Upper lobe of left lung (tissue), 6 donors: ENCODE measurements around the gene CAMK2B. TPM values are rescaled to one million over a fixed set of nuclear protein-coding genes. Genes with fewer than 3 reads are reported as not detected.

Experiments
- ATAC-seq, 2 donors: fragments of 200-7000 bp; cut with Tn5 transposase; one replicate each; pipeline ENCODE4 v1.9.1; 2022; ENCODE audit warnings: mild to moderate bottlenecking in 2 of 2, moderate library complexity in 2 of 2; ENCODE audit not compliant: low FRiP score in 2 of 2
- DNase-seq, 2 donors: peaks; one replicate each; pipeline ENCODE4 v3.0.0-alpha.2; 2019 to 2020
- H3K27ac ChIP-seq, 4 donors: fragments of 200-600 bp; sonication (generic); one replicate each; pipeline ENCODE4 v1.5.1; 2016 to 2019
- H3K27me3 ChIP-seq, 4 donors: fragments of 200-600 bp; sonication (generic); one replicate each; pipeline ENCODE4 v1.5.1; 2017 to 2019
- H3K36me3 ChIP-seq, 4 donors: fragments of 200-600 bp; sonication (generic); one replicate each; pipeline ENCODE4 v1.5.1; 2016 to 2019
- H3K4me1 ChIP-seq, 4 donors: fragments of 200-600 bp; sonication (generic); one replicate each; pipeline ENCODE4 v1.5.1; 2018 to 2019
- H3K4me3 ChIP-seq, 4 donors: fragments of 200-600 bp; sonication (generic); one replicate each; pipeline ENCODE4 v1.5.1; 2017 to 2019; ENCODE audit warnings: mild to moderate bottlenecking in 2 of 4, moderate library complexity in 1 of 4
- H3K9me3 ChIP-seq, 4 donors: fragments of 200-600 bp; sonication (generic); one replicate each; pipeline ENCODE4 v1.5.1; 2018 to 2019
- EP300 ChIP-seq, 4 donors: sonication (generic); formaldehyde crosslinking; IDR thresholded peaks; one replicate each; pipeline ENCODE4 v1.5.1; 2017; ENCODE audit warnings: antibody characterized with exemption in 4 of 4, control low read depth in 2 of 4
- POLR2A ChIP-seq, 4 donors: fragments of 450-650 bp; IDR thresholded peaks; one replicate each; pipeline ENCODE4 v1.5.1; 2016 to 2017; ENCODE audit warnings: antibody characterized with exemption in 4 of 4, mild to moderate bottlenecking in 2 of 4
- POLR2AphosphoS5 ChIP-seq, 2 donors: sonication (generic); formaldehyde crosslinking; IDR thresholded peaks; one replicate each; pipeline ENCODE4 v1.5.1; 2017; ENCODE audit warnings: antibody characterized with exemption in 2 of 2
- WGBS, 2 donors: methylation state at CpG; one replicate each; pipeline ENCODE4 v1.1.5; 2017 to 2018; 5-methylcytosine and 5-hydroxymethylcytosine counted together
- total RNA-seq, 6 donors: library from RNA; depleted of rRNA in 4 of 6; stranded (reverse); fragments of >200 nt in 4 of 6; gene quantifications; one replicate each; pipeline versions ENCODE4 v1.1.0 to v1.2.1, GENCODE V29; 2016 to 2021
- TF ChIP-seq, protein P1 (sequence below), 6 experiments: fragments of 450-650 bp in 4 of 6; fragments of 200-600 bp in 2 of 6; sonication (generic) in 2 of 6; IDR thresholded peaks; one replicate each; pipeline ENCODE4 v1.5.1; 2016 to 2019; ENCODE audit warnings: antibody characterized with exemption in 6 of 6
- donor health status: DM: no; HTN: no; CAD: no; lungs with moderate emphysema.
- donor health status: DM: no; HTN: yes; CAD: no; lungs with severe emphysema.

CAMK2B gene
- total RNA-seq, 6 donors from 2014 or later = 0.09 to 1.8 (median 0.27) TPM; not detected in 3

DNA sequence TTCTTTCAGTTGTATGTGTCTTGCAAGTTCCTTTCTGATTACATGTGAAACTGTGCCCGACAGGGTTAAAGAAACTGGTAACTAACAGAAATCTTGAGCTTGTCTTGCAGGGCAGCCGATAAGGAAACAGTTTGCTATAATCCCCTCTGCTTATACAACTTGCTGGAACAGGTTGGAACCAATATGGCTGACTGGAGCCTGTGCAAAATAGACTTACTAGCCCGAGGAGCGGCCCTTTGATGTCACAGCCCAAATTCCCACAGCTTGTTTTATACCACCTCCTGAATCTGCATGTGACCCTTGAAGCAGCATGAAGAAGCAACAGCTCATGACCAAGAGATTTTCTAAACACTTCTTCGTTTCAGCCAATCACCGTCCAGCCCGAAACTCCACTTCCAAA lies 127.9 kb downstream of the CAMK2B start:
- WGBS, 2 donors = 80 to 86% methylated on average over 7 of the region's 7 CpGs
- Histone ChIP-seq H3K4me1 (peaks cover 10 to 14% (median 11%) of the 10 kb centered on the region in 4 donors), H3K9me3 (no peaks in the 10 kb centered on the region), H3K36me3 (no peaks in the 10 kb centered on the region), H3K27me3 (no peaks in the 10 kb centered on the region), H3K27ac (no peak overlapping the region), H3K4me3 (no peak overlapping the region)
- ATAC-seq = no peak
- DNase-seq = no peak
- TF ChIP-seq EP300 (IDR thresholded peaks at IDR 0.05) (no peak), POLR2AphosphoS5 (IDR thresholded peaks at IDR 0.05) (no peak), POLR2A (IDR thresholded peaks at IDR 0.05) (no peak)
- TF ChIP-seq, protein P1, sequence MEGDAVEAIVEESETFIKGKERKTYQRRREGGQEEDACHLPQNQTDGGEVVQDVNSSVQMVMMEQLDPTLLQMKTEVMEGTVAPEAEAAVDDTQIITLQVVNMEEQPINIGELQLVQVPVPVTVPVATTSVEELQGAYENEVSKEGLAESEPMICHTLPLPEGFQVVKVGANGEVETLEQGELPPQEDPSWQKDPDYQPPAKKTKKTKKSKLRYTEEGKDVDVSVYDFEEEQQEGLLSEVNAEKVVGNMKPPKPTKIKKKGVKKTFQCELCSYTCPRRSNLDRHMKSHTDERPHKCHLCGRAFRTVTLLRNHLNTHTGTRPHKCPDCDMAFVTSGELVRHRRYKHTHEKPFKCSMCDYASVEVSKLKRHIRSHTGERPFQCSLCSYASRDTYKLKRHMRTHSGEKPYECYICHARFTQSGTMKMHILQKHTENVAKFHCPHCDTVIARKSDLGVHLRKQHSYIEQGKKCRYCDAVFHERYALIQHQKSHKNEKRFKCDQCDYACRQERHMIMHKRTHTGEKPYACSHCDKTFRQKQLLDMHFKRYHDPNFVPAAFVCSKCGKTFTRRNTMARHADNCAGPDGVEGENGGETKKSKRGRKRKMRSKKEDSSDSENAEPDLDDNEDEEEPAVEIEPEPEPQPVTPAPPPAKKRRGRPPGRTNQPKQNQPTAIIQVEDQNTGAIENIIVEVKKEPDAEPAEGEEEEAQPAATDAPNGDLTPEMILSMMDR (IDR thresholded peaks at IDR 0.05) = no peak

DNA sequence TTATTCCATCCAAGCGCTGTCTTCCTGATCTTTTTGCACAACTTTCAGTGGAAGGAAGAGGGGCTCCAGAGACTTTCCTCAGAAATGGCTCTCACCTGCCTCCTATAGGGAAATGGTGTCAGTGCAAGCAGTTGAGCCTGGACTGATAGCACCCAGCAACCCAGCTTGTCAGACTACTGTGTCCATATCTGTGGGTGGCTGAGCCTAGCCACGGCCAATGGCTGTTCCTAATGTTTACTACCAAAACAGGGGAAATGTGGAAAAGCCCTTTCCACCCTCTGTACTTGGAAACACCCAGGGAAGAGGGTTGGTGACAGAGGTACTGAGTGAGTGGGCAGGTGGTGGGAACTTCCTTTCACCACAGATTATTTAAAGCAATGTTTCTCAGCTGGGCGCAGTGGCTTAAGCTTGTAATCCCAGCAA lies 128.9 kb downstream of the CAMK2B start:
- Histone ChIP-seq H3K27ac (no peak overlapping the region), H3K4me3 (no peak overlapping the region), H3K36me3 (no peaks in the 10 kb centered on the region), H3K27me3 (no peaks in the 10 kb centered on the region), H3K9me3 (no peaks in the 10 kb centered on the region), H3K4me1 (peaks cover 0 to 4% (median under 1%) of the 10 kb centered on the region in 4 donors)
- ATAC-seq (peak in 1 of 2 donors; percentile 47), DNase-seq (no peak)
- WGBS, 2 donors = 46 to 48% methylated on average over 3 of the region's 3 CpGs
- TF ChIP-seq, protein P1 (IDR thresholded peaks at IDR 0.05) = peak; percentile 30 to 58 (median 55)
- no peak for TF ChIP-seq EP300 (IDR thresholded peaks at IDR 0.05)
- no peak for TF ChIP-seq POLR2A (IDR thresholded peaks at IDR 0.05)

DNA sequence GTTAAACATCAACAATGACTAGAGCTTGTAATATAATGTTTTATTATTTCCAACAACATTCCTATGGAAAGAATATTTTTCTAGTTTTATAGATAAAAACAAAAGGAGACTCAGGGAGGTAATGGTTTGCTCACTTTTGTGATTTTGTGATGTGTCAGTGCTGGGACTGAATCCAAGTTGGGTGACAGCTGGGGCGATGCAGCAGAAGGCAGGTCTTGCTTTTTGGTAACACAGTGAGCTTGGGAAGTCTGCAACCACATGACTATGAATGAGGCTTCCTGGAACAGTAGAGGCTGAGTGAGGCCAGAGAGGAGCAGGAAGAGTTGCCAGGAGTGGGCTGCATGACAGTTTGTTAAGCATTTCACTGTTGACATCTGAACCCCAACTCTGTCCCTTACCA lies 129.5 kb downstream of the CAMK2B start:
- H3K4me1 ChIP-seq = no peaks in the 10 kb centered on the region
- 32 to 50% methylated on average over 1 of the region's 1 CpG for WGBS, 2 donors
- ATAC-seq = no peak
- no peak for TF ChIP-seq EP300 (IDR thresholded peaks at IDR 0.05)
- TF ChIP-seq POLR2AphosphoS5 (IDR thresholded peaks at IDR 0.05) = no peak
- TF ChIP-seq POLR2A (IDR thresholded peaks at IDR 0.05) = no peak
- TF ChIP-seq, protein P1 (IDR thresholded peaks at IDR 0.05) = no peak
- DNase-seq = no peak
- no peak overlapping the region for H3K4me3 ChIP-seq
- no peaks in the 10 kb centered on the region for H3K36me3 ChIP-seq
- H3K9me3 ChIP-seq = no peaks in the 10 kb centered on the region
- H3K27me3 ChIP-seq = no peaks in the 10 kb centered on the region
- no peak overlapping the region for H3K27ac ChIP-seq

DNA sequence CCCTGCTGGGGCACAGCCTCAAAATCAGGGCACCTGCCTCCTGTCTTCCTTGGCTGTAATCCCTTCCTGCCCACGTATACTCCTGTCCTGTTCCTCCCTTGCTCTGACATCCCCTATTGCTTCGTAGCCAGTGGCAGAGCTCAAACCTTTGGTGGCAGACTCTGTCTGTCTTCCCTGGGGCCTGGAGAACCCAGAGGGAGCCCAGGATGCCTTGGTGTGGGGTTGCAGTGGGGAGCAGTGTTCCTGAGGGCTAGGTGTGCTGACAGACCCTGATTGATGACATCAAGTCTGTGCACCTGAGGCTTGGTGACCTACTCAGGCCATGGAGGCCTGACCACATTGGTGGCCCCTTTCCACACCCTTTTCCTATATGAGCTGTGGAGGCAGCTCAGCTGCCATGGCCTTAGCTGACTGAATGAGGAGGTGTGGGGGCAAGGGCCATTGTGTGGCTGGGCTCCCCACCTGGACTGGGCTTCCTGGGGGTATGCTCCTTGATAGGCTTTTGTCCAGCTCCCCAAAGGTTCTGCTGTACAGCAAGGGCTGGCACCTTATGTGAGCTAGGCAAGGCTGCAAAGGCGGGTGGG lies 130.7 kb downstream of the CAMK2B start:
- H3K27ac ChIP-seq = no peak overlapping the region
- no peaks in the 10 kb centered on the region for H3K27me3 ChIP-seq
- no peaks in the 10 kb centered on the region for H3K9me3 ChIP-seq
- ATAC-seq (no peak), DNase-seq (no peak)
- WGBS, 2 donors = 90 to 92% methylated on average over 3 of the region's 3 CpGs
- no peak overlapping the region for H3K4me3 ChIP-seq
- no peak for TF ChIP-seq POLR2A (IDR thresholded peaks at IDR 0.05)
- TF ChIP-seq, protein P1 (IDR thresholded peaks at IDR 0.05) = no peak
- no peak for TF ChIP-seq EP300 (IDR thresholded peaks at IDR 0.05)
- TF ChIP-seq POLR2AphosphoS5 (IDR thresholded peaks at IDR 0.05) = no peak
- H3K4me1 ChIP-seq = no peaks in the 10 kb centered on the region
- no peaks in the 10 kb centered on the region for H3K36me3 ChIP-seq

DNA sequence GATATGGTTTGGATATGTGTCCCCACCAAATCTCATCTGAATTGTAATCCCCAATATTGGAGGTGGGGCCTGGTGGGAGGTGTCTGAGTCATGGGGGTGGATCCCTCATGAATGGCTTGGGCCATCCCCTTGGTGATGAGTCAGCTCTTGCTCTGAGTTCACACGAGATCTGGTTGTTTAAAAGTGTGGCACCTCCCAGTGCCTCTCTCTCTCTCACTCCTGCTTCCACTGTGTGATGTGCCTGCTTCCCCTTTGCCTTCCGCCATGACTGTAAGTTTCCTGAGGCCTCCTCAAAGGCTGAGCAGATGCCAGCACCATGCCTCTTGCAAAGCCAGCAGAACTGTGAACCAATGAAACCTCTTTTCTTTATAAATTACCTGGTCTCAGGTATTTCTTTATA lies 131.3 kb downstream of the CAMK2B start:
- H3K27me3 ChIP-seq = no peaks in the 10 kb centered on the region
- no peak for TF ChIP-seq EP300 (IDR thresholded peaks at IDR 0.05)
- no peak for TF ChIP-seq POLR2AphosphoS5 (IDR thresholded peaks at IDR 0.05)
- TF ChIP-seq, protein P1 (IDR thresholded peaks at IDR 0.05) = no peak
- no peak for TF ChIP-seq POLR2A (IDR thresholded peaks at IDR 0.05)
- no peak for ATAC-seq
- no peaks in the 10 kb centered on the region for H3K4me1 ChIP-seq
- WGBS, 2 donors = 61 to 79% methylated on average over 2 of the region's 2 CpGs
- H3K9me3 ChIP-seq = no peaks in the 10 kb centered on the region
- no peak overlapping the region for H3K4me3 ChIP-seq
- H3K36me3 ChIP-seq = no peaks in the 10 kb centered on the region
- no peak for DNase-seq
- H3K27ac ChIP-seq = no peak overlapping the region
